H1 (cell line): Measurements from ENCODE around the gene PRKG2. TPM values are rescaled to one million over a fixed set of nuclear protein-coding genes. Genes with fewer than 3 reads are reported as not detected.

ENCODE experiments used
- CTCF ChIA-PET: fragments of 300-600 bp; sonication (Branson Sonifier 250); formaldehyde crosslinking; loops from one replicate; lab custom pipeline; 2021; ENCODE audit not compliant: partially characterized antibody; lab: Charles Lee
- POLR2A ChIA-PET: fragments of 300-600 bp; sonication (Branson Sonifier 250); formaldehyde crosslinking; loops from one replicate; lab custom pipeline; 2021; ENCODE audit warnings: inconsistent platforms; ENCODE audit not compliant: partially characterized antibody; lab: Charles Lee
- DNase-seq, 2 experiments: peaks; one replicate each; pipeline versions ENCODE4 v3.0.0 to v3.0.0-alpha.2; 2010 to 2022; ENCODE audit warnings: low spot score in 2 of 2, low read depth in 1 of 2, mixed read lengths in 1 of 2
- FAIRE-seq: peaks from 2 replicates; lab custom pipeline; 2011; peaks lifted over from hg19 to GRCh38; lab: Jason Lieb, UNC
- H2AFZ ChIP-seq: 2 replicates; pipeline ENCODE4 v1.8.1; 2012; ENCODE audit warnings: low read length, inconsistent platforms
- H2AK5ac ChIP-seq: 2 replicates; pipeline ENCODE4 v1.6.1; 2013; ENCODE audit warnings: low read depth, low read length
- H2BK120ac ChIP-seq: replicated peaks from 2 replicates; pipeline ENCODE3; 2013; ENCODE audit warnings: low read depth, low read length, inconsistent platforms
- H2BK12ac ChIP-seq: 2 replicates; pipeline ENCODE4 v1.6.1; 2013; ENCODE audit warnings: low read depth, low read length
- H2BK15ac ChIP-seq: 2 replicates; pipeline ENCODE4 v1.6.1; 2013; ENCODE audit warnings: low read length
- H2BK20ac ChIP-seq: 2 replicates; pipeline ENCODE4 v1.6.1; 2013; ENCODE audit warnings: low read length
- H2BK5ac ChIP-seq: 2 replicates; pipeline ENCODE4 v1.6.1; 2013; ENCODE audit warnings: low read depth, low read length
- H3K14ac ChIP-seq: 2 replicates; pipeline ENCODE4 v1.6.1; 2013; ENCODE audit warnings: inconsistent platforms; ENCODE audit not compliant: insufficient read length
- H3K18ac ChIP-seq: 2 replicates; pipeline ENCODE4 v1.6.1; 2013; ENCODE audit warnings: low read length; ENCODE audit errors: extremely low read depth
- H3K23ac ChIP-seq: 2 replicates; pipeline ENCODE4 v1.6.1; 2013; ENCODE audit warnings: inconsistent platforms; ENCODE audit not compliant: insufficient read length
- H3K23me2 ChIP-seq: 2 replicates; pipeline ENCODE4 v1.6.1; 2013; ENCODE audit warnings: low read depth, low read length
- H3K27ac ChIP-seq: 2 replicates; pipeline ENCODE4 v1.6.1; 2011; ENCODE audit warnings: low read depth, low read length, inconsistent platforms
- H3K27me3 ChIP-seq, 4 experiments: replicated peaks in 1 of 4; 1 replicate in 1 of 4; 2 replicates in 3 of 4; pipeline versions ENCODE4 v1.6.1 to v1.8.1; 2011 to 2013; ENCODE audit warnings: low read length in 3 of 4, mild to moderate bottlenecking in 3 of 4, inconsistent platforms in 2 of 4, mixed read lengths in 2 of 4, moderate library complexity in 1 of 4; ENCODE audit not compliant: control insufficient read depth in 3 of 4, insufficient read depth in 3 of 4; ENCODE audit errors: extremely low read depth in 1 of 4
- H3K36me3 ChIP-seq, 4 experiments: 2 replicates each; pipeline versions ENCODE4 v1.6.1 to v1.8.1; 2011 to 2013; ENCODE audit warnings: mild to moderate bottlenecking in 4 of 4, low read length in 3 of 4, moderate library complexity in 2 of 4, control low read depth in 1 of 4, inconsistent platforms in 1 of 4; ENCODE audit not compliant: insufficient read depth in 4 of 4, control insufficient read depth in 2 of 4
- H3K4ac ChIP-seq: replicated peaks from 2 replicates; pipeline ENCODE3; 2013; ENCODE audit warnings: low read length, low read depth, mixed read lengths, inconsistent platforms; ENCODE audit not compliant: insufficient read length
- H3K4me1 ChIP-seq, 4 experiments: replicated peaks in 1 of 4; 1 replicate in 1 of 4; 2 replicates in 3 of 4; pipeline versions ENCODE4 v1.6.1 to v1.8.1; 2011 to 2013; ENCODE audit warnings: low read length in 3 of 4, inconsistent platforms in 2 of 4, mixed read lengths in 1 of 4; ENCODE audit not compliant: insufficient read depth in 4 of 4, control insufficient read depth in 3 of 4
- H3K4me2 ChIP-seq, 2 experiments: 2 replicates each; pipeline versions ENCODE4 v1.6.1 to v1.8.1; 2011 to 2013; ENCODE audit warnings: low read depth in 2 of 2, low read length in 2 of 2, control low read depth in 1 of 2, inconsistent platforms in 1 of 2, mild to moderate bottlenecking in 1 of 2; ENCODE audit not compliant: insufficient read depth in 1 of 2
- H3K4me3 ChIP-seq, 4 experiments: fragments of 200-600, 300-600 bp in 1 of 4; sonication (generic), shearing (Covaris generic), sonication (Bioruptor Twin) in 1 of 4; 2 replicates each; pipeline versions ENCODE4 v1.5.1 to v1.8.1; 2011 to 2016; ENCODE audit warnings: low read length in 4 of 4, low read depth in 3 of 4, control low read depth in 2 of 4, inconsistent platforms in 2 of 4, mild to moderate bottlenecking in 2 of 4, mixed read lengths in 1 of 4, moderate library complexity in 1 of 4; ENCODE audit not compliant: insufficient read depth in 2 of 4; ENCODE audit errors: extremely low read depth in 1 of 4
- H3K56ac ChIP-seq: replicated peaks from 2 replicates; pipeline ENCODE3; 2013; ENCODE audit warnings: low read depth, mild to moderate bottlenecking, mixed read lengths, low read length, inconsistent platforms; ENCODE audit not compliant: insufficient read length
- H3K79me1 ChIP-seq: 2 replicates; pipeline ENCODE4 v1.6.1; 2013; ENCODE audit warnings: low read depth, low read length, control low read depth
- H3K79me2 ChIP-seq, 2 experiments: 2 replicates each; pipeline versions ENCODE4 v1.6.1 to v1.8.1; 2012 to 2013; ENCODE audit warnings: low read length in 2 of 2, mild to moderate bottlenecking in 2 of 2, inconsistent platforms in 1 of 2; ENCODE audit not compliant: insufficient read depth in 2 of 2, control insufficient read depth in 1 of 2
- H3K9ac ChIP-seq, 4 experiments: replicated peaks in 1 of 4; 1 replicate in 1 of 4; 2 replicates in 3 of 4; pipeline versions ENCODE4 v1.6.1 to v1.8.1; 2011 to 2013; ENCODE audit warnings: low read depth in 3 of 4, low read length in 3 of 4, control low read depth in 2 of 4, mild to moderate bottlenecking in 2 of 4, moderate library complexity in 2 of 4, inconsistent platforms in 1 of 4; ENCODE audit errors: extremely low read depth in 1 of 4
- H3K9me3 ChIP-seq, 2 experiments: 2 replicates each; pipeline versions ENCODE4 v1.6.1 to v1.8.1; 2012 to 2013; ENCODE audit warnings: mild to moderate bottlenecking in 2 of 2, moderate library complexity in 2 of 2, control low read depth in 1 of 2, inconsistent platforms in 1 of 2, low read depth in 1 of 2, low read length in 1 of 2, mixed read lengths in 1 of 2; ENCODE audit not compliant: insufficient read depth in 2 of 2
- H4K20me1 ChIP-seq, 2 experiments: replicated peaks in 1 of 2; 2 replicates each; pipeline versions ENCODE3 to v1.8.1; 2011 to 2013; ENCODE audit warnings: inconsistent platforms in 2 of 2, low read length in 2 of 2, mild to moderate bottlenecking in 1 of 2; ENCODE audit not compliant: insufficient read depth in 2 of 2, control insufficient read depth in 1 of 2
- H4K5ac ChIP-seq: 2 replicates; pipeline ENCODE4 v1.6.1; 2013; ENCODE audit warnings: low read length, low read depth, mixed read lengths, inconsistent platforms; ENCODE audit not compliant: insufficient read length
- H4K8ac ChIP-seq: 2 replicates; pipeline ENCODE4 v1.8.0; 2013; ENCODE audit warnings: mild to moderate bottlenecking, moderate library complexity, low read length, inconsistent platforms; ENCODE audit not compliant: insufficient read depth; ENCODE audit errors: extremely low read depth
- H4K91ac ChIP-seq: replicated peaks from 2 replicates; pipeline ENCODE3; 2013; ENCODE audit warnings: low read length, mixed read lengths, inconsistent platforms; ENCODE audit not compliant: insufficient read length
- CHD1 ChIP-seq: IDR thresholded peaks from 2 replicates; pipeline ENCODE4 v1.6.1; 2012; ENCODE audit warnings: low read depth, low read length, improper control_type of control experiment
- KDM5A ChIP-seq: fragments of 200-600 bp; IDR thresholded peaks from 2 replicates; pipeline ENCODE4 v1.7.1; 2012; ENCODE audit warnings: mild to moderate bottlenecking, low read length, inconsistent platforms, mixed read lengths
- RBBP5 ChIP-seq: IDR thresholded peaks from 2 replicates; pipeline ENCODE4 v1.7.1; 2012; ENCODE audit warnings: low read depth, mild to moderate bottlenecking, inconsistent platforms, low read length, moderate library complexity, borderline replicate concordance
- RXRA ChIP-seq: IDR thresholded peaks from 2 replicates; pipeline ENCODE4 v1.6.1; 2011; ENCODE audit warnings: low read depth, mild to moderate bottlenecking, low read length, moderate library complexity; ENCODE audit not compliant: insufficient read depth
- SAP30 ChIP-seq: fragments of 300-600 bp; sonication (generic); IDR thresholded peaks from 2 replicates; pipeline ENCODE4 v1.7.1; 2012; ENCODE audit warnings: low read length, moderate library complexity, mild to moderate bottlenecking, inconsistent platforms; ENCODE audit not compliant: insufficient read depth, insufficient replicate concordance
- TCF12 ChIP-seq: IDR thresholded peaks from 2 replicates; pipeline ENCODE4 v1.6.1; 2011; ENCODE audit warnings: low read depth, mild to moderate bottlenecking, low read length
- WGBS, 2 experiments: shearing (Covaris generic) in 1 of 2; methylation state at CpG; one replicate each; pipeline versions ENCODE4 v1.1.6 to v1.1.7; 2013 to 2015; ENCODE audit warnings: low lambda C conversion rate in 2 of 2, mixed read lengths in 2 of 2, inconsistent platforms in 1 of 2, low coverage in 1 of 2, missing lambda C conversion rate in 1 of 2; ENCODE audit not compliant: insufficient replicate concordance in 2 of 2, insufficient coverage in 1 of 2, insufficient read length in 1 of 2; ENCODE audit errors: extremely low coverage in 1 of 2, missing lambda C conversion rate in 1 of 2; 5-methylcytosine and 5-hydroxymethylcytosine counted together
- polyA plus RNA-seq, 7 experiments: library from polyadenylated mRNA; depleted of rRNA in 3 of 7; stranded (reverse) in 5 of 7; unstranded in 2 of 7; fragments of >200 nt in 5 of 7; fragments of 200-250 nt in 2 of 7; gene quantifications; 1 replicate in 5 of 7; 2 replicates in 1 of 7; 4 replicates in 1 of 7; pipeline versions ENCODE4 v1.2.1 to v1.2.3, GENCODE V29; 2011 to 2013; ENCODE audit warnings: missing spikeins in 2 of 7, mixed read lengths in 2 of 7
- total RNA-seq: library from RNA; stranded (reverse); fragmentation: NEBNext Ultra II Directional; extraction: Animal tissue kit (Norgen Biotek cat#: 25700); gene quantifications from 2 replicates; pipeline ENCODE4 v1.2.1, GENCODE V29; 2021

Gene PRKG2
- total and polyA plus RNA-seq, 2 of the 8 experiments (the other 6 are each of a cell fraction or from before 2014, with no cell fraction given) = 0.45 to 1.2 TPM

DNA sequence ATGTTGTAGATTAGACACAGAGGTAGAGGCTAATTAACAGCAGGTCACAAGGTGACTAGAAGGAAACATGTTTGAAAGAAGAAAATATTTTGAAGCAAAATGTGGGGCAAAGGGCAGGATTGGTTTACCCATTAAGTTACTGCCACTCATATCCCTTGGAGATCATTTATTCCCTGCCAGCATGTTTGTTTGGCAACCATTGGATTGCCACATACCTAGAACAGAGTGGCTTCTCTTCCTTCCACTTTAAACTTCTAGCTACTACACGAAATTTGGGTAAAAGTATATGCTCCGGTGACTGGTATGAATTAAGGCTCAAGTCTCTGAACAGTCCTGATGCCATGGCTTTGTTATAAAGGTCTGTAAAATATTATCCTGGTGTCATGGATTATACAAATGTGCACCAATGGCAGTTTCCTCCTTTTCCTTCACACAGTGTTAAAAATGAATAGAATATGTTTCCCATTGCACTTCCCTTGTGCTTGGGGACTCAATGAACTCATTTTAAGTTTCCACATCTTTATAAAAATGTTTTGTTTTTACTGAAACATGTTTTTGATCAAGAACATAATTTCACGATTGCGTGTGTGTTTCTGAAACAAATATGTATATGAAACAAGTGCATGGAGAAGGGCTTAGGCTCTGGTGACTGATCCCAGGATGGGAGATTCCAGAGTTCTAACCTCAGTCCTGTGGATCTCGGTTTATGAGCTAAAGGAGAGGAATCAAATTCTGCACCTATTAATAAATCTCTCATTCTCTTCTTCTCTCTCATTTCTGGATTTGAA is 172.2 kb downstream of the PRKG2 start:
- Histone ChIP-seq H3K79me2 (no peaks in the 10 kb centered on the region), H4K20me1 (no peaks in the 10 kb centered on the region), H3K9ac (no peak overlapping the region), H2BK120ac (no peak overlapping the region), H2BK5ac (no peak overlapping the region), H3K23me2 (no peaks in the 10 kb centered on the region), H2AFZ (0 out of 2 replicates have a peak overlapping the region, but pooled peaks have one; percentile 66), H2AK5ac (no peak overlapping the region), H4K91ac (no peak overlapping the region), H3K23ac (no peak overlapping the region), H3K27me3 (no peaks in the 10 kb centered on the region), H3K79me1 (no peaks in the 10 kb centered on the region), H3K4me1 (peaks cover 0 to 2% (median 0%) of the 10 kb centered on the region in 4 experiments; a peak in 1 of 7 replicates), H3K4me2 (no peak overlapping the region), H3K4ac (no peak overlapping the region), H2BK15ac (no peak overlapping the region), H3K18ac (no peak overlapping the region), H3K14ac (no peak overlapping the region), H2BK12ac (no peak overlapping the region), H3K36me3 (no peaks in the 10 kb centered on the region), H4K8ac (no peak overlapping the region), H3K9me3 (no peaks in the 10 kb centered on the region), H2BK20ac (no peak overlapping the region), H3K56ac (no peak overlapping the region), H4K5ac (no peak overlapping the region), H3K4me3 (no peak overlapping the region), H3K27ac (no peak overlapping the region)
- 91% methylated on average over 5 of the region's 5 CpGs; no CpG with 5 or more reads in 1 of the 2 experiments for WGBS, 2 experiments
- FAIRE-seq (no peak), DNase-seq (no peak)
- POLR2A ChIA-PET = interaction anchor here (0.6 kb wide), 1 partner anchor 734 kb away, joined by 3 read pairs; no protein-coding TSS in a partner anchor
- CTCF ChIA-PET = interaction anchor here (0.9 to 6.3 kb wide), 5 partner anchors 8 to 678 kb away, joined by 3 to 73 read pairs (median 4); no protein-coding TSS in a partner anchor
- no peak for TF ChIP-seq RXRA
- TF ChIP-seq KDM5A = no peak
- TF ChIP-seq RBBP5 = no peak
- no peak for TF ChIP-seq TCF12
- no peak for TF ChIP-seq CHD1
- TF ChIP-seq SAP30 = no peak
